PC-3 (cell line): ENCODE data around the gene VTN.

ENCODE experiments used
- CTCF ChIP-seq: fragments of 300-600 bp; sonication (generic); conservative IDR thresholded peaks from 2 replicates; pipeline ENCODE4 v1.5.1; 2017; ENCODE audit warnings: antibody characterized with exemption, low read depth, mild to moderate bottlenecking, low read length
- EZH2 ChIP-seq: fragments of 300-600 bp; sonication (generic); IDR thresholded peaks from one replicate; pipeline ENCODE4 v1.6.1; 2017; ENCODE audit warnings: antibody characterized with exemption, mild to moderate bottlenecking, low read length; ENCODE audit not compliant: unreplicated experiment

- TF ChIP-seq CTCF: no peak
- no peak for TF ChIP-seq EZH2
These were observed 6.9 kb downstream of the VTN start for GRCh38 chr17:28363186-28363585.
